Natural killer cell (primary cell): Measurements from ENCODE around the gene DDX31. TPM values are rescaled to one million over a fixed set of nuclear protein-coding genes. Genes with fewer than 3 reads are reported as not detected.

Source experiments
- ATAC-seq, 3 donors: fragments of 150-1000 bp in 2 of 3; fragments of 200-7000 bp in 1 of 3; cut with Tn5 transposase; 1 replicate in 1 of 3; 2 replicates in 2 of 3; pipeline ENCODE4 v1.10.0; 2021; ENCODE audit warnings: mild to moderate bottlenecking in 2 of 3, moderate library complexity in 2 of 3
- DNase-seq, 2 donors: peaks; one replicate each; pipeline versions ENCODE4 v3.0.0 to v3.0.0-alpha.2; 2013 to 2021; ENCODE audit warnings: mixed read lengths in 1 of 2
- H3K27ac ChIP-seq: one replicate; pipeline ENCODE4 v1.5.1; 2013; ENCODE audit warnings: mild to moderate bottlenecking, low read length
- H3K27me3 ChIP-seq: one replicate; pipeline ENCODE4 v1.6.1; 2013; ENCODE audit warnings: low read length; ENCODE audit not compliant: control insufficient read depth, insufficient read depth
- H3K36me3 ChIP-seq: one replicate; pipeline ENCODE4 v1.6.1; 2013; ENCODE audit warnings: low read length; ENCODE audit not compliant: control insufficient read depth, insufficient read depth
- H3K4me1 ChIP-seq: one replicate; pipeline ENCODE4 v1.6.1; 2013; ENCODE audit warnings: low read length; ENCODE audit not compliant: control insufficient read depth, insufficient read depth
- H3K4me3 ChIP-seq: one replicate; pipeline ENCODE4 v1.5.1; 2013; ENCODE audit warnings: low read length
- H3K9me3 ChIP-seq: one replicate; pipeline ENCODE4 v1.6.1; 2013; ENCODE audit warnings: low read length; ENCODE audit not compliant: control insufficient read depth, insufficient read depth
- H3K27ac Mint-ChIP-seq, 2 donors: one replicate each; pipeline ENCODE4 v1.8.0; 2022; ENCODE audit warnings: mild to moderate bottlenecking in 2 of 2, mixed read lengths in 2 of 2, moderate library complexity in 1 of 2
- H3K27me3 Mint-ChIP-seq, 2 donors: one replicate each; pipeline ENCODE4 v1.8.0; 2022; ENCODE audit warnings: low read depth in 2 of 2, mixed read lengths in 2 of 2
- H3K36me3 Mint-ChIP-seq: one replicate; pipeline ENCODE4 v1.8.0; 2022; ENCODE audit warnings: mixed read lengths
- H3K4me1 Mint-ChIP-seq, 2 donors: one replicate each; pipeline ENCODE4 v1.8.0; 2022; ENCODE audit warnings: mixed read lengths in 2 of 2
- H3K4me3 Mint-ChIP-seq: one replicate; pipeline ENCODE4 v1.8.0; 2022; ENCODE audit warnings: mild to moderate bottlenecking, moderate library complexity, mixed read lengths
- H3K9me3 Mint-ChIP-seq, 2 donors: one replicate each; pipeline ENCODE4 v1.8.0; 2022; ENCODE audit warnings: mixed read lengths in 2 of 2
- CTCF ChIP-seq: fragments of 200-600 bp; IDR thresholded peaks from one replicate; pipeline ENCODE4 v1.8.0; 2022; ENCODE audit warnings: antibody characterized with exemption
- WGBS: methylation state at CpG from one replicate; pipeline ENCODE4 v1.1.7; 2013; ENCODE audit warnings: missing lambda C conversion rate; ENCODE audit not compliant: insufficient coverage; 5-methylcytosine and 5-hydroxymethylcytosine counted together
- intact Hi-C: fragments of 100-400 bp; cut with micrococcal nuclease; formaldehyde crosslinking; loops from one replicate; pipeline ENCODE4 v1.14.2; 2022
- total RNA-seq, 4 donors: library from RNA; stranded (reverse); fragments of 120-200 nt in 1 of 4; gene quantifications; one replicate each; pipeline versions ENCODE4 v1.2.3 to v1.2.4, GENCODE V29; 2013 to 2022

DDX31 gene
- total RNA-seq, 3 donors from 2014 or later (not counting 1 experiment from before 2014, with no cell fraction given), result 6.5 to 12.2 (median 11.5) TPM

GRCh38 chr9:132554755-132555154, 115.0 kb downstream of the DDX31 start:
- Histone ChIP-seq H3K4me1 (no peaks in the 10 kb centered on the region), H3K27ac (no peak overlapping the region), H3K4me3 (no peak overlapping the region), H3K9me3 (no peaks in the 10 kb centered on the region), H3K36me3 (no peaks in the 10 kb centered on the region), H3K27me3 (no peaks in the 10 kb centered on the region)
- Mint-ChIP-seq H3K36me3 (no peaks in the 10 kb centered on the region), H3K4me3 (no peak overlapping the region), H3K27ac (no peak overlapping the region), H3K9me3 (no peaks in the 10 kb centered on the region), H3K4me1 (no peaks in the 10 kb centered on the region), H3K27me3 (peaks cover 22 to 47% of the 10 kb centered on the region in 2 donors)
- TF ChIP-seq CTCF, result no peak
- no peak for ATAC-seq
- 95% methylated on average over 2 of the region's 2 CpGs for WGBS
- intact Hi-C loops, result no loop called here
- no peak for DNase-seq

- Mint-ChIP-seq H3K36me3 (no peaks in the 10 kb centered on the region), H3K4me1 (no peaks in the 10 kb centered on the region), H3K9me3 (no peaks in the 10 kb centered on the region), H3K27ac (no peak overlapping the region), H3K27me3 (peaks cover 26 to 41% of the 10 kb centered on the region in 2 donors), H3K4me3 (no peak overlapping the region)
- no peaks in the 10 kb centered on the region for H3K27me3 ChIP-seq
- WGBS, result 88% methylated on average over 12 of the region's 12 CpGs
- H3K4me1 ChIP-seq, result no peaks in the 10 kb centered on the region
- H3K36me3 ChIP-seq, result no peaks in the 10 kb centered on the region
- ATAC-seq (no peak), DNase-seq (no peak)
- no peak for TF ChIP-seq CTCF
- H3K4me3 ChIP-seq, result no peak overlapping the region
- H3K27ac ChIP-seq, result no peak overlapping the region
- intact Hi-C loops, result no loop called here
- H3K9me3 ChIP-seq, result no peaks in the 10 kb centered on the region
These were observed 117.7 kb downstream of the DDX31 start for GRCh38 chr9:132552041-132552440.

- 88% methylated on average over 13 of the region's 13 CpGs for WGBS
- no peak for TF ChIP-seq CTCF
- H3K9me3 Mint-ChIP-seq, result no peaks in the 10 kb centered on the region
These were observed 118.2 kb downstream of the DDX31 start for GRCh38 chr9:132551556-132551955.

More at GRCh38 chr9:132551556-132551955, 118.2 kb downstream of the DDX31 start:
- ATAC-seq (no peak), DNase-seq (no peak)
- Mint-ChIP-seq H3K4me1 (peaks cover 0 to under 1% of the 10 kb centered on the region in 2 donors), H3K27ac (no peak overlapping the region), H3K36me3 (no peaks in the 10 kb centered on the region), H3K4me3 (no peak overlapping the region), H3K27me3 (peaks cover 23 to 39% of the 10 kb centered on the region in 2 donors)
- no peak overlapping the region for H3K4me3 ChIP-seq
- peaks cover 3% of the 10 kb centered on the region for H3K27me3 ChIP-seq
- H3K9me3 ChIP-seq, result no peaks in the 10 kb centered on the region
- no peaks in the 10 kb centered on the region for H3K36me3 ChIP-seq
- no peaks in the 10 kb centered on the region for H3K4me1 ChIP-seq
- intact Hi-C loops, result no loop called here
- no peak overlapping the region for H3K27ac ChIP-seq
